ENCODE data around the gene RAVER2.

The RAVER2 gene

GRCh38 chr1:64861611-64862010, 116.7 kb downstream of the RAVER2 start:
- TF ChIP-seq ZFX (IDR thresholded peaks at IDR 0.05; ENCODE audit: borderline replicate concordance) = no peak
- no peak for TF ChIP-seq CTCF (IDR thresholded peaks at IDR 0.05)
- no peak overlapping the region for H3K27ac ChIP-seq

- H3K27ac ChIP-seq = no peak overlapping the region
- no peak for TF ChIP-seq ZFX (IDR thresholded peaks at IDR 0.05; ENCODE audit: borderline replicate concordance)
- TF ChIP-seq CTCF (IDR thresholded peaks at IDR 0.05) = no peak
Measured at GRCh38 chr1:64864018-64864940, 119.4 kb downstream of the RAVER2 start.

GRCh38 chr1:64865105-64865757, 120.4 kb downstream of the RAVER2 start:
- TF ChIP-seq CTCF (IDR thresholded peaks at IDR 0.05) (no peak), ZFX (IDR thresholded peaks at IDR 0.05; ENCODE audit: borderline replicate concordance) (no peak)
- no peak overlapping the region for H3K27ac ChIP-seq

GRCh38 chr1:64866689-64867088, 121.8 kb downstream of the RAVER2 start:
- no peak overlapping the region for H3K27ac ChIP-seq
- TF ChIP-seq ZFX (IDR thresholded peaks at IDR 0.05; ENCODE audit: borderline replicate concordance) = no peak
- TF ChIP-seq CTCF (IDR thresholded peaks at IDR 0.05) = no peak

- no peak for TF ChIP-seq CTCF (IDR thresholded peaks at IDR 0.05)
- TF ChIP-seq ZFX (IDR thresholded peaks at IDR 0.05; ENCODE audit: borderline replicate concordance) = no peak
- H3K27ac ChIP-seq = no peak overlapping the region
Measured at GRCh38 chr1:64867266-64867665, 122.4 kb downstream of the RAVER2 start.

GRCh38 chr1:64871256-64871655, 126.4 kb downstream of the RAVER2 start:
- no peak overlapping the region for H3K27ac ChIP-seq
- no peak for TF ChIP-seq ZFX (IDR thresholded peaks at IDR 0.05; ENCODE audit: borderline replicate concordance)
- no peak for TF ChIP-seq CTCF (IDR thresholded peaks at IDR 0.05)

- no peak for TF ChIP-seq CTCF (IDR thresholded peaks at IDR 0.05)
- no peak for TF ChIP-seq ZFX (IDR thresholded peaks at IDR 0.05; ENCODE audit: borderline replicate concordance)
- no peak overlapping the region for H3K27ac ChIP-seq
Measured at GRCh38 chr1:64872067-64872466, 127.2 kb downstream of the RAVER2 start.
